Thymus (tissue), 11 donors: Measurements from ENCODE around the gene SIGMAR1. TPM values are rescaled to one million over a fixed set of nuclear protein-coding genes. Genes with fewer than 3 reads are reported as not detected.

ENCODE experiments used
- DNase-seq, 9 donors: peaks; one replicate each; pipeline ENCODE4 v3.0.0-alpha.2; 2013; ENCODE audit warnings: low spot score in 9 of 9, low read depth in 6 of 9, missing footprints in 1 of 9
- H3K27ac ChIP-seq, 2 donors: one replicate each; pipeline ENCODE4 v1.5.1; 2013; ENCODE audit warnings: control low read depth in 1 of 2, low read depth in 1 of 2, low read length in 1 of 2, mild to moderate bottlenecking in 1 of 2, moderate library complexity in 1 of 2
- H3K27me3 ChIP-seq, 2 donors: one replicate each; pipeline ENCODE4 v1.5.1; 2013; ENCODE audit warnings: low read length in 1 of 2; ENCODE audit not compliant: control insufficient read depth in 2 of 2, insufficient read depth in 1 of 2
- H3K36me3 ChIP-seq, 2 donors: one replicate each; pipeline ENCODE4 v1.5.1; 2013; ENCODE audit warnings: low read length in 1 of 2, mild to moderate bottlenecking in 1 of 2, moderate library complexity in 1 of 2; ENCODE audit not compliant: control insufficient read depth in 2 of 2, insufficient read depth in 2 of 2
- H3K4me1 ChIP-seq, 2 donors: one replicate each; pipeline ENCODE4 v1.5.1; 2013; ENCODE audit warnings: low read length in 2 of 2; ENCODE audit not compliant: control insufficient read depth in 2 of 2, insufficient read depth in 2 of 2
- H3K4me3 ChIP-seq, 2 donors: one replicate each; pipeline ENCODE4 v1.5.1; 2013; ENCODE audit warnings: low read length in 2 of 2, control low read depth in 1 of 2, mild to moderate bottlenecking in 1 of 2
- H3K9me3 ChIP-seq, 2 donors: one replicate each; pipeline ENCODE4 v1.5.1; 2013; ENCODE audit warnings: low read length in 1 of 2, mild to moderate bottlenecking in 1 of 2; ENCODE audit not compliant: control insufficient read depth in 2 of 2, insufficient read depth in 1 of 2
- WGBS: extraction: QIAGEN DNeasy Blood & Tissue Kit; methylation state at CpG from one replicate; pipeline ENCODE4 v1.1.7; 2013; 5-methylcytosine and 5-hydroxymethylcytosine counted together
- polyA plus RNA-seq: library from polyadenylated mRNA; stranded (reverse); fragments of 200-250 nt; gene quantifications from one replicate; pipeline ENCODE4 v1.2.3, GENCODE V29; 2013
- total RNA-seq: library from RNA; stranded (reverse); fragments of 120-200 nt; gene quantifications from one replicate; pipeline ENCODE4 v1.2.4, GENCODE V29; 2013
- donor health status: healthy.

Gene SIGMAR1
- total and polyA plus RNA-seq, 2 donors = 21.0 to 24.6 TPM

DNA sequence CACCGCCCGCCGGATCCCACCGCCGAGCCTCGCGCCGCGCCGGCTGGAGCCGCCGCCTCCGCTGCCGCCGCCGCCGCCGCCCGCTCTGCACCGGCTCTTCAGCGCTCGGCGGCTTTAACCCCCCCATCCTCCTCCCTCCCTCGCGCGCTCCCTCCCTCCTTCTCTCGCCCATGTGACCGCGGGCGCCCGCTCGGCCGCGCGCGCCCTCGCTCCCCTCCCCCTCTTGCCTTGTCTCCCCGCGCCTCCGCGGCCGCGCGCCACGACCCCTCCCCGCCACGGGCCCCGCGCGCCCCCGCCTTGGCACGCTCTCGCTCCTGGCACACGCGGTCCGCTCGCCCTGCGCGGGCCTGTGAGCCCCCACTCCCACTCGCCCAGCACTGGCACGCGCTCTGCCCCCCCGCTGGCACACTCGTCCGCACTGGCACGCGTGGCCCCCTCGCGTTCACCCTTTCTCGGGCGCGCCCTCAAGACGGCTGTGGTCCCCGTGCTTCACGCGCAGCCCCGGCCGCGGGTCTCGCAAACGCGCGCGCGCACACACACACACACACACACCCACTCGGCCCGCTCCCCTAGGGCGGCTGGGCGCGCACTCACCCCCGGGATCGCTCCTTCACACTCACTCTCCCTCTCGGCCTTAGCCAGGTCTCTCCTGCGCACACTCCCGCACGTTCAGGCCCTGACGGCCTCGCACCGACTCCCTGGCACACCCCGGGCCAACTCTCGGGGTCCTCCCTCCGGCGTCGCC lies 47.8 kb downstream of the SIGMAR1 start, which contains the start of gene CNTFR:
TSS of gene CNTFR (minus strand) at position 89 of the 745 bp plus-strand sequence. CDS start 20,743 bp downstream, outside the sequence.
- peak within 1 kb of the TSS in 1 of 2 donors; percentile 38 for H3K27ac ChIP-seq

GRCh38 chr9:34588671-34589635 lies 48.6 kb downstream of the SIGMAR1 start:
- H3K9me3 ChIP-seq = peaks cover 0 to 11% of the 10 kb centered on the region in 2 donors
- peak in 1 of 9 donors; percentile 11 for DNase-seq
- peaks cover 8 to 21% of the 10 kb centered on the region in 2 donors for H3K4me1 ChIP-seq
- peaks cover 0 to 3% of the 10 kb centered on the region in 2 donors for H3K36me3 ChIP-seq
- H3K27me3 ChIP-seq = peaks cover 79 to 97% of the 10 kb centered on the region in 2 donors
- H3K27ac ChIP-seq = no peak overlapping the region
- peak overlapping the region; percentile 22 to 50 for H3K4me3 ChIP-seq
- 4% methylated on average over 86 of the region's 86 CpGs for WGBS

More for the DNA sequence above, 47.8 kb downstream of the SIGMAR1 start, which contains the start of gene CNTFR:
- peak in 1 of 9 donors; percentile 18 for DNase-seq
- WGBS = 2% methylated on average over 104 of the region's 104 CpGs
- Histone ChIP-seq H3K36me3 (peaks cover 0 to 3% of the 10 kb centered on the region in 2 donors), H3K4me1 (peaks cover 8 to 21% of the 10 kb centered on the region in 2 donors), H3K27me3 (peaks cover 82 to 98% of the 10 kb centered on the region in 2 donors), H3K9me3 (peaks cover 0 to 11% of the 10 kb centered on the region in 2 donors), H3K4me3 (peak within 1 kb of the TSS; percentile 22 to 50)

- peaks cover 8 to 17% of the 10 kb centered on the region in 2 donors for H3K4me1 ChIP-seq
- WGBS = 60% methylated on average over 2 of the region's 2 CpGs
- H3K4me3 ChIP-seq = no peak overlapping the region
- peaks cover 0 to 3% of the 10 kb centered on the region in 2 donors for H3K36me3 ChIP-seq
- H3K9me3 ChIP-seq = peaks cover 0 to 11% of the 10 kb centered on the region in 2 donors
- peaks cover 63 to 97% of the 10 kb centered on the region in 2 donors for H3K27me3 ChIP-seq
- no peak overlapping the region for H3K27ac ChIP-seq
- no peak for DNase-seq
Measured at GRCh38 chr9:34587271-34587670, 50.3 kb downstream of the SIGMAR1 start.

DNA sequence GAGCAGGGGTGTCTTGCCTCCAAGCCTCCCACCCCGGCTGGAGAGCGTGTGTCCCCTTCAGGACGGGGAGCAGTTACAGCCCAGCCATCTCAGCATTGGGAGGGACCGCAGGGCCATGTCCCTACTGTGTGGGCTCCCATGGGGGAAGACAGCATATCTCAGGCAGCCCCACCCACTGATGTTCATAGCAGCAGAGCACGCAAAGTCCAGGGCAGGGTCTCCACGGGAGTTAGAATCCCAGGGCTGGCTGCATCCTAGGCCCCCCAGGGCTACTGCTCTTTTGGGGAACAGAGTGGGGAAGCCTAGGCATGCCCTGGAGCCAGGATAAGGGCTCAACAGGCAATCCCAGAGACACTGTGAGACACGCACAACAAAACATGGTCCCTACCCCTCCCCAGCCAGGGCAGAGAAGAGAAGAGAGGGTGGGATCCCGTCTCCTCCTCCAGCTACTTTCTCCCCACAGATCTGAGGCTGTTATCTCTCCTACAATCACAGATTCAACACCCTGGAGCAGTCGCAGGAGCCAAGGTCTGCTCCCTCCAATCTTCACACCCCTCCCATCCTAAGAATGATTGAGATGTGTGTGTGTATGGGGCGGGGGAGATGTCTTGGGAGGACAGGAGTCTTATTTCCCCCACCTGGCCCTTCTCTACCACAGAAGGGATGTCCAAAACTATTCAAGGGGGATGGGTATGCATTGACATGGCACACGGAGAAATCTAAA lies 51.5 kb downstream of the SIGMAR1 start:
- WGBS = 21% methylated on average over 11 of the region's 11 CpGs
- Histone ChIP-seq H3K27me3 (peaks cover 52 to 97% of the 10 kb centered on the region in 2 donors), H3K4me3 (no peak overlapping the region), H3K36me3 (peaks cover 0 to 3% of the 10 kb centered on the region in 2 donors), H3K4me1 (peaks cover 5 to 11% of the 10 kb centered on the region in 2 donors), H3K9me3 (peaks cover 0 to 5% of the 10 kb centered on the region in 2 donors), H3K27ac (no peak overlapping the region)
- DNase-seq = no peak

DNA sequence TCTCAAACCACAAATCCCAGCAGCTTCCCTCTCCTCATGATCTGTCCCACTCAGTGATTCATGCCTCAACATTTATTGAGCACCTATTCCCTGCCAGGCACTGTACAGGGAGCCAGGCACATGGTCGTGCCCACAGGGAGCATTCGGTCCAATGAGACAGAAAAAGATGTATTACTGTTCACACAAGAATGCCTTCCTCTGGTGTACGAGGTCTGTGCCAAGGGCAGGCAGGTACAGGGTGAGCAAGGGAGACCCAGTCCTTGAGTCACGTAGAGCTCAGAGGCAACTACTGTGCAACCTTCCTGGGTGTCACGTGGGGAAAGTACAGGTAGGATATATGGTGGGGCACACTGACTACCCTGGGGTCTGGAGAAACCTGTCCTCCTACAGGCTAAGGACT lies 52.6 kb downstream of the SIGMAR1 start:
- H3K27ac ChIP-seq = no peak overlapping the region
- no peak overlapping the region for H3K4me3 ChIP-seq
- H3K9me3 ChIP-seq = no peaks in the 10 kb centered on the region
- H3K27me3 ChIP-seq = peaks cover 43 to 97% of the 10 kb centered on the region in 2 donors
- peaks cover under 1 to 2% of the 10 kb centered on the region in 2 donors for H3K4me1 ChIP-seq
- DNase-seq = no peak
- H3K36me3 ChIP-seq = no peaks in the 10 kb centered on the region
- WGBS = 77% methylated on average over 5 of the region's 5 CpGs

Other genes starting within 250 kb of the SIGMAR1 start
- gene FAM219A, start 179.2 kb downstream of the SIGMAR1 start, total RNA-seq = 3.1 TPM
- 9.7 TPM for gene FAM219A, start 179.2 kb downstream of the SIGMAR1 start, polyA plus RNA-seq
- gene DNAI1, start 179.0 kb downstream of the SIGMAR1 start, total RNA-seq = 0.38 TPM
- 0.75 TPM for gene DNAI1, start 179.0 kb downstream of the SIGMAR1 start, polyA plus RNA-seq
- gene ENHO, start 114.8 kb downstream of the SIGMAR1 start, total RNA-seq = 0.47 TPM
- 3.7 TPM for gene ENHO, start 114.8 kb downstream of the SIGMAR1 start, polyA plus RNA-seq
- gene CNTFR, start 48.1 kb downstream of the SIGMAR1 start, total RNA-seq = 3.9 TPM
- gene CNTFR, start 48.1 kb downstream of the SIGMAR1 start, polyA plus RNA-seq = 2.2 TPM
- 38.4 TPM for gene RPP25L, start 25.7 kb downstream of the SIGMAR1 start, total RNA-seq
- gene RPP25L, start 25.7 kb downstream of the SIGMAR1 start, polyA plus RNA-seq = 40.8 TPM
- 87.8 TPM for gene DCTN3, start 17.3 kb downstream of the SIGMAR1 start, total RNA-seq
- gene DCTN3, start 17.3 kb downstream of the SIGMAR1 start, polyA plus RNA-seq = 97.1 TPM
- 0.09 TPM for gene ARID3C, start 8.7 kb downstream of the SIGMAR1 start, total RNA-seq
- 0.07 TPM for gene ARID3C, start 8.7 kb downstream of the SIGMAR1 start, polyA plus RNA-seq
- gene GALT, start 8.9 kb upstream of the SIGMAR1 start, total RNA-seq = 34.5 TPM
- 61.8 TPM for gene GALT, start 8.9 kb upstream of the SIGMAR1 start, polyA plus RNA-seq
- gene IL11RA, start 14.4 kb upstream of the SIGMAR1 start, total RNA-seq = 12.6 TPM
- 52.8 TPM for gene IL11RA, start 14.4 kb upstream of the SIGMAR1 start, polyA plus RNA-seq
- gene CCL27, start 24.9 kb upstream of the SIGMAR1 start, total RNA-seq = 4.4 TPM
- 48.4 TPM for gene CCL27, start 24.9 kb upstream of the SIGMAR1 start, polyA plus RNA-seq
- 905 TPM for gene CCL19, start 53.5 kb upstream of the SIGMAR1 start, total RNA-seq
- 588 TPM for gene CCL19, start 53.5 kb upstream of the SIGMAR1 start, polyA plus RNA-seq
- 43.7 TPM for gene CCL21, start 72.3 kb upstream of the SIGMAR1 start, total RNA-seq
- 16.6 TPM for gene CCL21, start 72.3 kb upstream of the SIGMAR1 start, polyA plus RNA-seq